IPS-NIHi7 (cell line): ENCODE results near the gene TMEM235.

Experiments
- DNase-seq: peaks from one replicate; pipeline ENCODE4 v3.0.0; 2012; ENCODE audit warnings: mixed read lengths; ENCODE audit errors: extremely low spot score

Gene TMEM235

DNA sequence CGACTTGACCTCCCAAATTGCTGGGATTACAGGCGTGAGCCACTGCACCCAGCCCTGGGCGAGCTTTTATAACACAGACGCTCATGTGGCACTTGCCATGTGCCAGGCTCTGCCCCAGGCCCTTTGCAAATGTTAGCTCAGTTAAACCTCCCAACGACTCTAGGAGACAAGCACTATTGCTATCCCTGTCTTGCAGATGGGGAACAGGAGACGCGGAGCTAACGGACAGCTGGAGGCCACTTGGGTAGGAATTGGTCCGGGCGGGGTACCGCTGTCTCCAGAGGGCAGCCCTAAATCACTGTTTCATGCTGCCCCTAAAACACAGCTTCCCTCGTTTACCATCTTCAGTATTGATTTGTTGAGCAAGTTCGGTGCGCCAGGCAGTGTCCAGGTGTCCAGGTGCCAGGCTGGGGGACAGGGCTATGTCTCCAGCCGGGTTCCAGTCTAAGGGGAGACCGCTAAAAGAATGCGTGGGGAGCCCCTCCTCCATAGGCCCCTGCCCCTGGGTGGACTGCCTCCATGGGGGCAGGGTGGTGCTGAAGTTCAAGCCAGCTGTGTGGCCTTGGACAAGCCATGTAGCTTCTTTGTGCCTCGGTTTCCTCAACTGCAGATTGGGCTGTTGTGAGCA lies 23.7 kb downstream of the TMEM235 start:
- no peak for DNase-seq

DNA sequence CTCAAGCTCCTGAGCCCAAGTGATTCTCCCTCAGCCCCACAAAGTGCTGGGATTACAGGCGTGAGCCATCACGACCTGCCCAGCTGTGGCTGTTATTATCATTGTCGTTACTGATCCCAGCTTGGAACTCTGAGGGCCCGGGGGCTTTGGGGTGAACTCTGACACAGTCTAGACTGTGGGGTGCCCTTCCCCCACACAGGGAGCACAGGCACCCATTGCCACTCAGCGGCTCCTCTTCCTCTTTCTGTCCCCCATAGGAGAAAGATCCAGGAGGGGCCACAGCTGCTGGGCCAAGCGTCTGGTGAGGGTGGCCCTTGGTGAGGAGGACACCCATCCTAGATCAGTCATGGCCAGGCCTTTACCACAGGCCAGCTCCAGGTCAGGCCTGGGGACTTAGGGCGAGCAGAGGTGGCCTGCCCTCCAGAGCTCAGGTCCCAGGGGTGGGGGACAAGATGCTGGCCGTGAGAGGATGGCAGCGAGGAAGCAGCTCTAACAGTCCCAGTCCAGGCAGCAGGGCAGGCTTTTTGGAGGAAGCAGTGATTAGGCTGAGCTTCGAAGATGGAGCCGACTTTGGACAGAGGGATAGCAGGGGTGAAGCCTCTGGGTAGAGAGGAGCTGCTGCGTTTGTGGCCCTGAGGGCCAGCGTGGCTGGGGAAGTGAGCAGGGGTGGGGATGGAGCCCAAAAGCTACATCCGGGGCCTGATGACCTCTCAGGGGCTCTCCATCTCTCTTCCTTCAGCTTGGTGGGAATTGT lies 24.7 kb downstream of the TMEM235 start:
- DNase-seq, result no peak

DNA sequence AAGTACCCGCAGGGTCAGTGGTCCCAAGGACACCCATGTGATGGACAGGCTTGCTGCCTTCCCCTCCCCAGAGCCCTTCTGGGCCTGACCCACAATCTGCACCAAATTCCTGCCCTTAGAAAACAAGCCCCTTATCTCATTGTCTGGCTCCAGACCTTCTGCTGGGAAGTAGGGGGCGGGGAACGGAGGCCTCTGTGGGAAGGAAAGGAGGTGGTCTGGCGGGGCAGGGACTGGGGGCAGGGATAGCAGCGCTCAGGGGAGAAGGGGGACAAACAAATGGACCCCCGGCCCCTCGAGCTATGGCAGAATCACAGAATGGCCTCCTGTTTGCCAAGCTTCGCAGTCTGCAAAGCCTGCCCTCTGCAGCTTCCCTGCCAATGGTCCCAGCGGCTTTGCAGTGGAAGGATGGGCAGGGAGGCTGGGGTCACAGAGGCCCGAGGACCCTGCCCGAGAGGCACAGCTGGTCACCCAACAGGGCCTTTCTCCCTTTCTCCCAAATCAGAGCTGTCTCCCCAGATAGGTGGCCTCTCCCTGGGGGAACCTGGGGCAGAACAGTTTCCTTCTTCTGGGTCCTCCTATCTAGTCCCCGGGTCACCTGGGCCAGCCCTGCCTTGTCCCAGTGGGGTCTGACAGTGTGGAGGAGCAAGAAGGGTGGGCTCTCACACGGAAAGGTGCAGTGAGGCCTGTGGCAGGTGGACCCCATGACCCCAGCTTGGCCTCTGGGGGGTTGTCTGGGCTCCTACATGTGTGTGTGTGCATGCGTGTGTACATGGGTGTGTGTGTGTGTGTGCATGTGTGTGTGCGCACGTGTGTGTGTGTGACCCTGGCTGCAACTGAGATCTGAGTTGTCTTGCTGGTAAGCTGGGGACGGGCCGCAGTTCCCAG lies 25.5 kb downstream of the TMEM235 start:
- no peak for DNase-seq

DNA sequence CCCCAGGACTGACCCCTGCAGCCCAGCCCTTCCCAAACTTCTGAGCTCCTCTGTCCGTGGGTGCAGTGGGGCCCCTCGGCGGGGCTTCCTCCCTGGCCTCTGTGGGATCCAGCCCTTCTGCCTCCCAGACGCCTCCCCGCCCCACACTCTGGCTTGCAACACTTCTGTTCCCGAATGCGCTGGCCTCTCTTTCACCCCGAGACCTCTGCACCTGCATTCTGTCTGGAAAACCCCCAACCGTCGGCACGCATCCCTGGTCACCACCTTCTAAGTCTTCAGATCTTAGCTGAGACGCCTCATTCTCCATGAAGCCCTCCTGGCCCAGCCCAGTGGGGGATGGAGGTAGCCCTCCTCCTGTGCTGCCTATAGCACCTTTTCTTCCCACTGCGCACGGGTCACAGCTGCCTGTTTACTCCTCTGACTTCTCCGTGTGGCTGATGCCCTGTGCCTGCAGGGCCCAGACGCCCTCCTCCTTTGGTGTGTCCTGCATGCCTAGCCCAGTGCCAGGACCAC lies 26.4 kb downstream of the TMEM235 start:
- no peak for DNase-seq

DNA sequence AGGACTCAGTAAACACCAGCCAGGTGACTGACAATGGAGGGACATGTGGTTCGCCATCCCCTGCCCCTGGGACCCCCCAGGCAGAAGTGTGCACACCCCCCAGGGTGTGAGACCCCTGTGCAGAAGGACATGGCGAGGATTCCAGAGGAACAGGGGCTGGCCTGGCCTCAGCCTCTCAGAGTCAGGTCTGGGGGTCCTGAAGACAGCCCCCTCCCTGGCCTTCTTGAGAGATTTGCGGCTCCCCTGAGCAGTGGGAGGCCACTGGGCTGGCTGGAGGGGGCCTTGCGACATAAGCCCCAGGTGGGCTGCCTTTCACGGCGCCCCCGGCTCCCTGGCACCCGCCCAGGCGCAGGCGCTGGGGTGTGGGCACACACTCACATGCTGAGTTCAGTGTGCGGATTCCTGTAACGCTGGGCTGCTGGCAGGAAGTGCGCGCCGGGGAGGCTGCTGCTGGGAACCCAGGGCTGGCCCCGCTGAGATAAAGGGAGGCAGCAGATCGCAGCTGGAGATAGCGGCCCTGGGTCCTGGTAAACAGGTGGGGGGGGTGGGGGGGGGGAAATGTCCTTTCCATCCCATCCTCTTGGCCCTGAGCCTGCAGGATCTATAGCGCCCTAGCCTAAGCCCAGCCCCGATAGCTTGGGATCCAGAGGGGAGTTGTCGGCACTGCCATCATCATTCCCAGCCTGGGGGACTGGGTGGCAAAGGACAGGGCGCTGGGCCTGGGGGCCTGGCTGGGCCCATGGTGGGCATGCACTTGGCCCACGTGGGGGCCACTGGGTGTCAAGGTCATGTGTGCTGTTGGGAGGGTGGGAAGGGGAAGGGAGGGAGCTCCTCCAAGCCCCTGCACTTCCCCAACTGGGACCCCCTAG lies 27.1 kb downstream of the TMEM235 start:
- no peak for DNase-seq

DNA sequence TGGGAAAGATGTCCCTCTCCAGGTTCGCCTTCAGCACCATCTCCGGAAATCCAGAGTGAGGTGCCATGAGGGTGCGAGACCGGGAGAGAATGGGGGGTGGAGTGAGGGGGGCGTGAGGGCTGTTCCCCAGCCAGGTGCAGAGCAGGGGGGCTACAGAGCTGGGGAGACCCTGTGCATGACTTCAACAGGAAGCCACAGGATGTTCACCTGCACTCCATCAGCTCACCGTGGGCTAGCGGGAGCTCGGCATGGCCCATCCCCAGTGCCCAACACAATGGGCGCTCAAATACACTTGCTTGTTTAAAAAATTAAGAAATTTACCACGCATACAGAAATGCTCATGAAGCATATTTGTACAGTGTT lies 27.7 kb downstream of the TMEM235 start:
- no peak for DNase-seq

DNA sequence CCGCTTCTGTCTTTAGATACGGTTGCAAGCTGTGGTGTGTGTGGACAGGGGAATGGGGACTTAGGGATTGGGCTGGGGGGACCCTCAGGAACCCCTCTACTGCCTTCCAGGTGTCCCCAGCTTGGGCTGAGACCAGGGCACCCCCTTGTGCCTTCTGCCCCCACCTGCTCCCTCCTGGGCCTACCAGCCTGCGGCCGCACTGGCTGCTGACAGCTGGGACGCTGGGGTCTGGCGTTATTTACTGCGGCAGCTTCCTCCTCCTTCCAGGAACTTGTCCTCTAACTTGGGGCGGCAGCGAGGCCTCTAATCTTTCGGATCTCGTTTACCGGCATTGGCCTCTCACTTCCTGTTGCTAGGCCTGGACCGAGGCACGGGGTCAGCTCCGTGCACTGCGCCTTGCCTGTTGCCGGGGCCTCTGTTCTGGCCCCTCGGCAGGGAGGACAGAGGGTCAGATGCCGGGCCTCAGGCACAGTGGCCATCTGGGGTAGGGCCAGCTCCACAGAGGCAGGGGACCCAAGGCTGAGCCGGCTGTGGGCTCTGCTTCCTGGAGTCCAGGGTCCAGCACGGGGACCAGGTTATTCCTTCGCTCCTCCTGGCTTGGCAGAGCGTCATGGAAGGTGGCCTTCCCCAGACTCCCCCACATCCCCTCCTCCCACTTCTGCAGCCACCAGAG lies 31.8 kb downstream of the TMEM235 start:
- no peak for DNase-seq

DNA sequence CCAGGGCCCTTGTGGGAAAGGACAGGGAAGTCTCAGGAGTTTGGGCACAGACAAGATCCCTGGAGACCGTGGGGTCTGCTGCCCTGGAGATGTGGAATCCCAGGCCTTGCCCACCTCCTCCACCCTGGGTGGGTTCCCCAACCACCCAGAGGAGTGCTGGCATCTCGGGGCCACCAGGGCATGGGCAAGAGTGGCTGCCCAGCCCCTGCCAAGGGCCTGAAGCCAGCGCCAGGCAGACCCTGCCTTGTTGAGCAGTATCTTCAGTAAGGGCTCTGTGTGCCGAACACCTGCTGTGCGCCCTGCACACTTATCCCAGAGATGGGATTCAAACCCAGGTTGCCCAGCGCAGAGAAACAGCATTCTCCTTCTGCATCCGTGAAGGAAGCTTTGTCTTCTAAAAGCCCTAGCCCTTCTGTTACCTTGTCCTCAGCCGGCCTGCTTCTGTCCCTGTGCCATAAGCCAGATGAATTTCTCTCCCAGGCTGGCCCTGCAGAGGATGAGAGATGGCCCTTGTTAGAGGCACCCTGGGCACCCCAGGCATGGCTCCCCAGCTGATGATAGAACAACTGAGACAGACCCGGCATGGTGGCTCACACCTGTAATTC lies 32.4 kb downstream of the TMEM235 start:
- DNase-seq, result no peak

DNA sequence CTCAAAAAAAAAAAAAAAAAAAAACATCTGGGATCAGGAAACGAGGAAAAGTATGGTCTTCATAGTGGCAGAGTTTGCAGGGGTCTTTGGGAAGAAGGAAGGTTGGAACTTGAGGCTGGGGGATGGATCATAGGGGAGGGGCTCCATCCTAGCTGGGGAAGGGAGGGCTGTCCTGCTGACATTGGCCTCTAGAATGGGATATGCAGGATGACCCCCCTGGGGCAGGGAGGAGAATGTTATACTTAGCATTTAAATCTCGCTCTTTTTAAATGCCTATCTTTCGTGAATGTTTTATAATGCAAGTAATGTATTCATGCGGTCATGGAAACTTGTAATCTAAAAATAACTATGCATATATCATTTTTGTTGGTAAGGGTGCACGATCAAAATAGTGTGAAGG lies 33.2 kb downstream of the TMEM235 start:
- no peak for DNase-seq

DNA sequence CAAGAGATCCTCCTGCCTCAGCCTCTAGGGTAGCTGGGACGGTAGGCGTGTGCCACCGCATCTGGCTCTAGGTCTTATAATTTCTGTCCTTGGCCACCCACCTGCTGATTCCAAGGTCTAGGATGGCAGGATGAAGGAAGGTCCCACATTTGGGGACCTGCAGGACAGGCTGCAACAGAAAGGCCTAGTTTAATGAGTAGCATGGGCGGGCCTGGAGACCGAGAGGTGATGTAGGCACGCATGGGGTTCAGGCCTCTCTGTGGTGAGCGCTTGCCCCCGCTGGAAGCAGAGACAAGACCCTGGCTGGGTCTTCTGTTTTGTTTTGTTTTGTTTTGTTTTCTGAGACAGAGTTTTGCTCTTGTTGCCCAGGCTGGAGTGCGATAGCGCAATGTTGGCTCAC lies 33.7 kb downstream of the TMEM235 start:
- DNase-seq, result no peak

DNA sequence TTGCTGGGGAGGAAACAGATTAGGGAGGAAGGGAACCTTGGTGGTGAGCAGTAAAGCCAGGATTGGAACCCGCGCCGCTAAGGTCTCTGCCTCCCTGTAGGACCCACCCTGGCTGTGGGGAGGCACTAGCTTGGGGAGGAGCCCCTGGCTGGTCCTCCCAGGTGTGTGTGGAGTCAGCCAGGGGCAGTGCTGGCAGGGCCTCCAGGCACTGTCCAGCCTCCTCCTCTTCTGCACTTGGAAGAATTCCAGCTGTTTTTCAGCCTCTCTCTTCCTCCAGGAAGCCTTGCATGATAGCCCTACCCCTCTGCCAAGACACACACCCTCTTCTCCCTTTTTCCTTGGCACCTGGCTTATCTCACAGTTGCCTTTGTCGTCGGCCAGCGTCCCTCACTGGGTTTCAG lies 34.8 kb downstream of the TMEM235 start:
- DNase-seq, result no peak

DNA sequence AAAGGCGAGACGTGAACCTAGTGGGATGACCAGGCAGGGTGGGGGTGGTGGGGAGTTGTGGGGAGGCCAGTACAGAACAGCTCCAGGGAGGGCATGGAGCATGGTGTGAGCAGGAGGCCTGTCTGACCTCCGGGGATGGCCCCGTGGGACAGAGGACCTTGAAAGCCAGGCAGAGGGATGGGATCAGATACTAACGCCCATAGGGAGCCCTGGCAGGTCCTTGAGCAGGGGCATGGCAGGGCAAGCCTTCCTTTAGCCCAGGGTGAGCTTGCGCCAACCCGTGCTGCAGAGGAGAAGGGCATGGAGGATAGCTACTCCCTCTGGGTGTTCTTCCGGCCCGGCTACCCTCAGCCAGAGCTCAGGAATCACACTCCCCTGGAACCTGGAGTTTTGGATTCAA lies 35.3 kb downstream of the TMEM235 start:
- no peak for DNase-seq

DNA sequence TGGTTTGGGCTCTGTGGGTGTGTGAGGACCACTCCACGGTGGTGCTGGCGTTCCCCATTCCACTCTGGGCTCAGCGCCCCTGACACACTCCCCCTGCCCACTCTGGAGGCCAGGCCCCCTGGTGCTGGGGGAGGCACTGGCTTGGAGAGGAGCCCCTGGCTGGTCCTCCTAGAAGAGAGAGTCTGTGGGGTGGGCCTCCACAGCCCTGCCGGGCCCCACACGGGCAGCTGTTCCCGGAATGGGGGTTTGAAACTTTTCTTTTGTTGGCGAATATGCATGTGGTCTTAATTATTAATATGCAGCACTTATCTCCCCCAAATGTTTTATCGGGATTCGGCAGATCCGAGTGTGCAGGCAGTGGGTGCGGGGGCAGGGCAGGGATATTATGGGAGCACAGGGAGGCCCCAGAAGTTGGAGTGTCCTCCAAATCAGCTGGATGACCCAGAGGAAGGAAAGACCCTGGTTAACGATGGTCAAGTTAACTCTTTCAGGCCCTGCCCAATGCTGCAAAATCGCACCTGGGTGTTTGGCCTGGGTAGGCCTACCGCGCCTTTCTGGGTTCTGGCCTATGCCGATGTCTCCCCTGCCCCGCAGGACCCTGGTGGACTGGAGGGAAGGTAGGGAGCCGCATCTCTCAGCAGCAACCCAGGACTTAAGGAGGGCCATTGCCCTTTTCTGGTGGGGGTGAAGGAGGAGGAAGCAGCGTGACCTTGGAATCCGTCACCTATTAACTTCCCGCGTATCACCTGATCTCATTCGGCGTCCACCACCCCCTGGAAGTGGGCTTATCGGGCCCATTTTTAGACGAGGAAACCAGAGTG lies 36.0 kb downstream of the TMEM235 start:
- no peak for DNase-seq

DNA sequence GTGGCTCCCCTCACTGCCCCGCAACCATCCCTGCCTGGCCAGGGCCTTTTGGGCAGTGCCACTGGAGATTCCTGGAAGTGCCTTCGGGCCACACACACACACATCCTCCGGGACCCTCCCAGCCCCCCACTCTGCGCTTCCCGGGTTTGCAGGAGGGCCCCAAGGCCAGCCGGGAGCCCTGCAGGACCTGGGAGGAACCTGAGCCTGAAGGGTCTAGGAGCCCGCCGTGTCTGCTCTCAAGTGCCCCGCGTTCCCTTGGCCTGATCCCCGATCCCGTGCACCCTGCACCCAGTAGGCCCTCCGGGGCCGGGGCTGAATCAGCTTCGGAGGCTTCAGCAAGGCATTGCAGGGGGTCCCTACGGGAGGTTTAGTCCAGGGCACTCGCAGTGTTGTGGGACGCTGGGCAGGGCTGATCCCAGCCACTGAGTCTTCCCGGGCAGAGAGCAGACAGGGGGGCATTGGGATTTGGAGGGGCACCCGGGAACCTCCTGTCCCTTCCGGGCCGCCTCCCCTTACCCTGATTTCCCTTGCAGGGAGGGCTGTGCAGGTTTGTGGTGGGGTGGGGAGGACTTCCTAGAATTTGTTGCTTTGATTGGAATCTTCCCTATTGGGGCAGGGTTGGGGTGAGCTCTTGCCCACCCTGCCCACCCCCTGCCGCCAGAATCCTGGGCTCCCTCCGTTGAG lies 36.9 kb downstream of the TMEM235 start:
- DNase-seq, result no peak

DNA sequence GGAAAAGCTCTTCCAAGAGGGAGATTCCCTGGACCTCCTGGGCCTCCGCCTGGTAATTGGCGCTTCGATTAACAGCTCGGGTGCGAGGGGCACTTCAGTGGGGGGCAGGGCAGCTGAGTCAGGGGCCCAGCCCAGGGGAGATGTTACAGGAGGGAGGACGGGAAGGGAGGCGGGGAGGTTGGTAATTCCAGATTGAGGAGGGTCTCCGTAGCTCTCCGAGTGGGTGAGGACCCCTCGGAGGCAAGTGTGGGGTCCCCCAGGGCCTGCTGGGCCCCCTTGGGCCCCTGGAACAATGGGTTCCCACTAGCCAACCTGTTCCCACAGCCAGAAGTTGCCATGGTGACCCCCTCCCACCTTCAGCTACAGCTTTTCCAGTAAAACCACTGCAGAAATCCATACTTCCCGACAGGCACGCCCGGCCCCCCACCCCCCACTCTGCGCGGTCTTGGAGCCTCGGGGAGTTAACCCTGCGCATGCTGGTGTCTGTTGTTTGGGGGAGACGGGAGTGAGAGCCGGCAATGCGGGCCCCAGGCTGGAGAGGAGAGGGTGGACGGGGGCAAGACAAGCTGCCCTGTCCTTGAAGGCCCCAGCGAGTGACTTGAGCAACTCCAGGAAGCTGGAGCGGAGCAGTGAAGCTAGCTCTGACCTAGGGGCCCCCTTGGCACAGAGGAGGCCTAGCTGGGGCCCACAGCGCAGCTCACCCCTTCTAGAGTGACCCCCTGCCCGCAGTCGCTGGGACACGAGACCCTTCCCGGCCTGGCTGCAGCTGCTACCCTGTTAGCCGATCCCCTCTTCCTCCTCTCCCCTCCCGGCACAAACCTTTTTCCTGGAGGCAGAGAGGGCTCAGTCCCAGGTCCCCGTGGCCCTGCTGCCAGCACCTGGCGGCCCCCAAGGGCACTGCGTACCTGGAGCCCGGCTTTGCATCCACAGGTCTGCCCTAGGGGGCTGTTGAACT lies 37.8 kb downstream of the TMEM235 start:
- DNase-seq, result no peak

DNA sequence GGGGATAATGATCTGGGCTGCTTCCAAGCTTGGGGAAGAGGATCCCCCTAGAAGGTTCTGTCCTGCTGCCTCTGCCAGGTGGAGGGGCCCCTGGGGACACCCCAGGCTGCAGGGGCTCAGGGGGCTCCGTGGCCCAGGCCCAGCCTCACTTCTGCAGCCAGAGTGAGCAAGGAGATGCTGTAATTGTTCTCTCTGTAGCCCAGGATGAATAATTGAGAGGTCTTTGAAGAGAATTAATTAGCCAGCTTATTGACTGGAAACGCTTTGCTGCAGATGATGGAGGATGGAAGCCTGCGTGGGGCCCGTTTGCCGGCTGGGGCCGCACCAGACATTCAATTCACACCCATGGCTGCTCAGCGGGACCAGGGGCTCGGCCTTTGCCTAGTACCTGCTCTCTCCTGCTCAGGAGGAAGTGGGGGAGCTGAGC lies 38.5 kb downstream of the TMEM235 start:
- no peak for DNase-seq

DNA sequence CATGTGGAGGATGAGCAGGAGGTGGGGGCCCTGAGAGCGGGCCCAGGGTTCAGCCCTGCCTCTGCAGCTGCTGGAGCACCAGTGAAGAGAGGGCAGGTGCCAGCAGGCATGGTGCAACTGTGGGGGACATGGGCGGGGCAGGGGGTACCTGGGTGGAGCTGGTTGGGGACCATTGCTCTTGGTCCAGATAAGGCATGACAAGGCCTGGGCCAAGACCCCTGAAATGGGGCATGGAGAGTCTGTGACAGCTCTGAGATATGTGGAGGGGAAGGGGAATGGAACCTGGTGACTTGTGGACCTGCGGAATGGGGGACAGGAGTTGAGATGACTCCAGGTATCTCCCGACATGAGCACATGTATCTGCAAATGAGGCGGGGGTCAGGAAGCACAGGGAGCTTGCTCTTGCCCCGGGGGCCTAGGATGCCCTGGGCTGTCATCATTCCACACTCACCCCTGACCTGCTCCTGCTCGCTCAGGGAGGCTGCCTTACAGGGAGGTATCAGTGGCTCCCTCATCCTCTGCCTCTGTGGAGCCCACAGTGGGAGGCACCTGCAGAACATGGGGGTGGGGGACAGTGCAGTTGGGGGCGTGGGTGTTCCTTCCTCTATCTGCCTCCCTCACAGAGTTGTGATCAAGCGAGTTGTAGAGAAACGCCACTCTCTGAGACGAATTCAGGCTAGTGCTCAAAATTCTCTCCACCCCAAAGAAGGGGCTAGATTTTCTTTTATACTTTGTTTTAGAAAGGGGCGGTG lies 40.2 kb downstream of the TMEM235 start:
- no peak for DNase-seq
